OCI-LY7 (cell line): ENCODE data around the gene HIF1AN. TPM values are rescaled to one million over a fixed set of nuclear protein-coding genes. Genes with fewer than 3 reads are reported as not detected.

Source experiments
- BruUV-seq: library from RNA; stranded (reverse); fragments of 400-500 nt; replicated peaks from 2 replicates; lab custom pipeline; 2021; lab: Mats Ljungman, UMichigan
- CTCF ChIA-PET: fragments of 300-600 bp; sonication (Branson Sonifier 250); formaldehyde crosslinking; loops from one replicate; lab custom pipeline; 2022; ENCODE audit warnings: antibody characterized with exemption; ENCODE audit not compliant: unreplicated experiment; lab: Charles Lee
- POLR2A ChIA-PET: fragments of 300-600 bp; sonication (Branson Sonifier 250); formaldehyde crosslinking; loops from one replicate; lab custom pipeline; 2022; ENCODE audit warnings: antibody characterized with exemption; lab: Charles Lee
- DNase-seq: peaks from one replicate; pipeline ENCODE4 v3.0.0-alpha.2; 2015; ENCODE audit warnings: low spot score
- H2AFZ ChIP-seq: fragments of 200-600 bp; sonication (generic), shearing (Covaris generic); 2 replicates; pipeline ENCODE4 v1.6.1; 2014; ENCODE audit warnings: mild to moderate bottlenecking, antibody characterized with exemption, low read length, moderate library complexity
- H3K27ac ChIP-seq: fragments of 200-600 bp; sonication (generic); 2 replicates; pipeline ENCODE4 v1.5.1; 2014; ENCODE audit warnings: mixed run types, low read depth, mild to moderate bottlenecking, moderate library complexity, low read length, inconsistent platforms; ENCODE audit not compliant: poor library complexity, severe bottlenecking
- H3K36me3 ChIP-seq: fragments of 200-600 bp; sonication (generic); 2 replicates; pipeline ENCODE4 v1.6.1; 2014; ENCODE audit warnings: mild to moderate bottlenecking, antibody characterized with exemption, low read length, moderate library complexity, mixed read lengths; ENCODE audit not compliant: insufficient read depth
- H3K4me1 ChIP-seq: fragments of 200-600 bp; sonication (generic); 2 replicates; pipeline ENCODE4 v1.5.1; 2014; ENCODE audit warnings: mild to moderate bottlenecking, low read length; ENCODE audit not compliant: insufficient read depth, poor library complexity, severe bottlenecking
- H3K4me2 ChIP-seq: fragments of 200-600 bp; sonication (generic); 2 replicates; pipeline ENCODE4 v1.6.1; 2014; ENCODE audit warnings: mild to moderate bottlenecking, low read length
- H3K4me3 ChIP-seq: fragments of 200-600 bp; sonication (generic); 2 replicates; pipeline ENCODE4 v1.5.1; 2014; ENCODE audit warnings: mild to moderate bottlenecking, low read depth, low read length; ENCODE audit not compliant: poor library complexity, severe bottlenecking
- H3K79me2 ChIP-seq: fragments of 200-600 bp; sonication (generic); 2 replicates; pipeline ENCODE4 v1.6.1; 2016; ENCODE audit warnings: low read depth, mild to moderate bottlenecking, low read length, moderate library complexity, mixed read lengths; ENCODE audit not compliant: insufficient read depth
- H3K9me2 ChIP-seq: fragments of 200-600 bp; sonication (generic); 2 replicates; pipeline ENCODE4 v1.6.1; 2016; ENCODE audit warnings: mild to moderate bottlenecking, low read length, mixed read lengths; ENCODE audit not compliant: insufficient read depth
- H3K9me3 ChIP-seq: fragments of 200-600 bp; sonication (generic); 2 replicates; pipeline ENCODE4 v1.6.1; 2014; ENCODE audit warnings: mild to moderate bottlenecking, mixed run types, low read length, mixed read lengths
- H4K20me1 ChIP-seq: fragments of 200-600 bp; sonication (generic); 2 replicates; pipeline ENCODE4 v1.6.1; 2014; ENCODE audit warnings: mild to moderate bottlenecking, antibody characterized with exemption, low read length, moderate library complexity, mixed read lengths; ENCODE audit not compliant: insufficient read depth
- EZH2phosphoT487 ChIP-seq: fragments of 200-600 bp; sonication (generic); IDR thresholded peaks from 2 replicates; pipeline ENCODE4 v1.6.1; 2018; ENCODE audit warnings: low read depth, borderline replicate concordance, mild to moderate bottlenecking, mixed run types, antibody characterized with exemption, low read length, moderate library complexity, mixed read lengths
- intact Hi-C: fragments of 100-400 bp; cut with micrococcal nuclease; formaldehyde crosslinking; loops from one replicate; pipeline ENCODE4 v1.10.0; 2022; ENCODE audit not compliant: unreplicated experiment
- total RNA-seq, 2 experiments: library from RNA; depleted of rRNA in 1 of 2; stranded (reverse); fragments of >200 nt in 1 of 2; shearing (Covaris generic) in 1 of 2; gene quantifications; 2 replicates each; pipeline ENCODE4 v1.2.3, GENCODE V29; 2014 to 2022
- TF ChIP-seq, protein P1 (sequence below): fragments of 200-600 bp; sonication (generic); conservative IDR thresholded peaks from 2 replicates; pipeline ENCODE4 v1.5.1; 2014; ENCODE audit warnings: mild to moderate bottlenecking, antibody characterized with exemption, low read length, moderate library complexity, mixed read lengths

HIF1AN gene
- total RNA-seq, 2 experiments from 2014 or later: 10.6 to 44.6 TPM

DNA sequence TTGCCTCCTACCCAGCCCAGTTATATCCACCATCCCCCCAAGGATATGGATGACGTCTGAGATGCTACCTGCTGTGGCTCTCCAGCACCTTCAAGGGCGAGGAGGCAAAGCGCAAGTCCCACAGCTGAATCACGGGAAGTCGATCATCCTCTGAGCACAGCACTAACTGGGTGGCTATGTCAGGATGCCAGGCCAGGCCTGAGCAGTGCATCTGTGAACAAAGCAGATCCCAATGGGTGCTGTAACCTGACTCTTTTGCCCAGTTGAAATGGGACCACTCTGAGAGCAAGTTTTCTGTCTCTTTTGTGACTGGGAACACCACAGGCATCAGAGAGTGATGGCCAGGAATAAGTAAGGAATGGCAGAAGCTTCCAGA is 28.4 kb upstream of the HIF1AN start:
- H2AFZ ChIP-seq: no peak overlapping the region
- no peaks in the 10 kb centered on the region for H3K9me3 ChIP-seq
- intact Hi-C loops: loop anchor here (5.0 kb wide), 1 partner anchor 205 kb away; no protein-coding TSS in a partner anchor
- H3K36me3 ChIP-seq: no peaks in the 10 kb centered on the region; the same call in 1 of the 2 replicates
- CTCF ChIA-PET: no interaction called here
- no peak overlapping the region for H3K4me3 ChIP-seq
- H4K20me1 ChIP-seq: no peaks in the 10 kb centered on the region
- H3K27ac ChIP-seq: no peak overlapping the region
- no peaks in the 10 kb centered on the region for H3K79me2 ChIP-seq
- BruUV-seq: no TSS peak
- POLR2A ChIA-PET: no interaction called here
- TF ChIP-seq EZH2phosphoT487: no peak
- TF ChIP-seq, protein P1, sequence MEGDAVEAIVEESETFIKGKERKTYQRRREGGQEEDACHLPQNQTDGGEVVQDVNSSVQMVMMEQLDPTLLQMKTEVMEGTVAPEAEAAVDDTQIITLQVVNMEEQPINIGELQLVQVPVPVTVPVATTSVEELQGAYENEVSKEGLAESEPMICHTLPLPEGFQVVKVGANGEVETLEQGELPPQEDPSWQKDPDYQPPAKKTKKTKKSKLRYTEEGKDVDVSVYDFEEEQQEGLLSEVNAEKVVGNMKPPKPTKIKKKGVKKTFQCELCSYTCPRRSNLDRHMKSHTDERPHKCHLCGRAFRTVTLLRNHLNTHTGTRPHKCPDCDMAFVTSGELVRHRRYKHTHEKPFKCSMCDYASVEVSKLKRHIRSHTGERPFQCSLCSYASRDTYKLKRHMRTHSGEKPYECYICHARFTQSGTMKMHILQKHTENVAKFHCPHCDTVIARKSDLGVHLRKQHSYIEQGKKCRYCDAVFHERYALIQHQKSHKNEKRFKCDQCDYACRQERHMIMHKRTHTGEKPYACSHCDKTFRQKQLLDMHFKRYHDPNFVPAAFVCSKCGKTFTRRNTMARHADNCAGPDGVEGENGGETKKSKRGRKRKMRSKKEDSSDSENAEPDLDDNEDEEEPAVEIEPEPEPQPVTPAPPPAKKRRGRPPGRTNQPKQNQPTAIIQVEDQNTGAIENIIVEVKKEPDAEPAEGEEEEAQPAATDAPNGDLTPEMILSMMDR: no peak
- DNase-seq: no peak
- H3K9me2 ChIP-seq: no peaks in the 10 kb centered on the region
- no peak overlapping the region for H3K4me2 ChIP-seq
- H3K4me1 ChIP-seq: peaks cover 27% of the 10 kb centered on the region

DNA sequence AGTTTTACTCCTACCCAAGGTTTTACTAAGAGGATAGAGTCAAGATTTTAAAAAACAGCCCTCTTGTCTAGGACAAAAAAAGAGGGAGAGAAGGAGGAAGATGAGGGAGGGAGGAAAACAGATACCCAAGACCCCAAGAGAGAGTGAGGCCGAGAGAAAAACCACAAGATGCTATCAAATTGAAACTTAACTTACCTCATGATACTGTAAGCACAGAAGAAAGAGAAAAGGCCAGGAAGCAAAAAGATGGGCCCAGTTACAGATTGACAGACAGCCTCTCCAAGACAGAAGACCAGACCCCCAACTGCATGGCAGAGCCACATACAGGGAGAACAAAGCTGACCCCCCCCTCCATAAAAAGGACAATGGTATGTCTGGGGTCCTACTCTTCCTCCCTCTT is 27.5 kb upstream of the HIF1AN start:
- CTCF ChIA-PET: interaction anchor here (1.3 kb wide), 1 partner anchor 10 kb away, joined by 7 read pairs; no protein-coding TSS in a partner anchor

More for the DNA sequence above, 27.5 kb upstream of the HIF1AN start:
- H3K4me2 ChIP-seq: no peak overlapping the region
- H3K4me3 ChIP-seq: no peak overlapping the region
- POLR2A ChIA-PET: interaction anchor here (0.7 kb wide), 1 partner anchor 234 kb away, joined by 3 read pairs; no protein-coding TSS in a partner anchor
- no peak overlapping the region for H3K27ac ChIP-seq
- no peaks in the 10 kb centered on the region for H3K79me2 ChIP-seq
- H4K20me1 ChIP-seq: no peaks in the 10 kb centered on the region
- intact Hi-C loops: loop anchor here (1.0 to 5.0 kb wide), 3 partner anchors 75 to 206 kb away; no protein-coding TSS in a partner anchor
- no peaks in the 10 kb centered on the region for H3K9me3 ChIP-seq
- peaks cover 20% of the 10 kb centered on the region for H3K4me1 ChIP-seq
- no peak for TF ChIP-seq EZH2phosphoT487
- TF ChIP-seq, protein P1: no peak
- no peaks in the 10 kb centered on the region; the same call in 1 of the 2 replicates for H3K36me3 ChIP-seq
- no peak for DNase-seq
- BruUV-seq: no TSS peak
- no peaks in the 10 kb centered on the region for H3K9me2 ChIP-seq
- H2AFZ ChIP-seq: no peak overlapping the region
